H9 (cell line): Measurements from ENCODE around the gene SPP1. TPM values are rescaled to one million over a fixed set of nuclear protein-coding genes. Genes with fewer than 3 reads are reported as not detected.

Experiments
- DNase-seq: peaks from one replicate; pipeline ENCODE4 v3.0.0-alpha.2; 2017
- H2AFZ ChIP-seq: one replicate; pipeline ENCODE4 v1.6.1; 2013; ENCODE audit warnings: mild to moderate bottlenecking, low read length, control low read depth, moderate library complexity
- H2AK5ac ChIP-seq: 2 replicates; pipeline ENCODE4 v1.6.1; 2013; ENCODE audit warnings: low read length, control low read depth, mixed read lengths; ENCODE audit not compliant: insufficient read length
- H2BK120ac ChIP-seq: one replicate; pipeline ENCODE4 v1.6.1; 2013; ENCODE audit warnings: low read depth, mild to moderate bottlenecking, low read length, control low read depth, inconsistent platforms; ENCODE audit not compliant: poor library complexity, severe bottlenecking
- H2BK12ac ChIP-seq: 2 replicates; pipeline ENCODE4 v1.6.1; 2013; ENCODE audit warnings: low read length, control low read depth, mixed read lengths, low read depth; ENCODE audit not compliant: insufficient read length
- H2BK15ac ChIP-seq: 2 replicates; pipeline ENCODE4 v1.6.1; 2013; ENCODE audit warnings: low read depth, low read length, control low read depth
- H2BK20ac ChIP-seq: one replicate; pipeline ENCODE4 v1.6.1; 2013; ENCODE audit warnings: low read depth, mild to moderate bottlenecking, low read length, control low read depth, inconsistent platforms; ENCODE audit not compliant: poor library complexity, severe bottlenecking
- H2BK5ac ChIP-seq: 2 replicates; pipeline ENCODE4 v1.6.1; 2013; ENCODE audit warnings: low read length, control low read depth, mixed read lengths; ENCODE audit not compliant: insufficient read length
- H3K14ac ChIP-seq: 2 replicates; pipeline ENCODE4 v1.6.1; 2013; ENCODE audit warnings: low read length, control low read depth; ENCODE audit not compliant: insufficient read depth
- H3K18ac ChIP-seq: 2 replicates; pipeline ENCODE4 v1.6.1; 2013; ENCODE audit warnings: low read depth, mild to moderate bottlenecking, mixed read lengths, low read length, control low read depth; ENCODE audit not compliant: insufficient read length
- H3K23ac ChIP-seq: 2 replicates; pipeline ENCODE4 v1.6.1; 2013; ENCODE audit warnings: low read length, control low read depth, mixed read lengths, low read depth; ENCODE audit not compliant: insufficient read length
- H3K23me2 ChIP-seq: 2 replicates; pipeline ENCODE4 v1.6.1; 2013; ENCODE audit warnings: low read depth, mild to moderate bottlenecking, mixed read lengths, low read length, control low read depth; ENCODE audit not compliant: insufficient read length, poor library complexity, severe bottlenecking
- H3K27ac ChIP-seq: 2 replicates; pipeline ENCODE4 v1.5.1; 2013; ENCODE audit warnings: low read length, control low read depth, mixed read lengths, low read depth; ENCODE audit not compliant: insufficient read length
- H3K27me3 ChIP-seq: 2 replicates; pipeline ENCODE4 v1.6.1; 2013; ENCODE audit warnings: low read length, control low read depth, inconsistent platforms; ENCODE audit not compliant: insufficient read depth
- H3K4ac ChIP-seq: 2 replicates; pipeline ENCODE4 v1.6.1; 2013; ENCODE audit warnings: low read depth, mild to moderate bottlenecking, control low read depth, inconsistent platforms, low read length, moderate library complexity
- H3K4me1 ChIP-seq: 2 replicates; pipeline ENCODE4 v1.6.1; 2013; ENCODE audit warnings: low read length, control low read depth, inconsistent platforms; ENCODE audit not compliant: insufficient read depth
- H3K4me2 ChIP-seq: 2 replicates; pipeline ENCODE4 v1.6.1; 2013; ENCODE audit warnings: low read length, control low read depth, mixed read lengths; ENCODE audit not compliant: insufficient read length, insufficient read depth
- H3K56ac ChIP-seq: 2 replicates; pipeline ENCODE4 v1.6.1; 2013; ENCODE audit warnings: low read depth, mild to moderate bottlenecking, mixed read lengths, low read length, control low read depth; ENCODE audit not compliant: insufficient read length
- H3K79me1 ChIP-seq: 2 replicates; pipeline ENCODE4 v1.6.1; 2013; ENCODE audit warnings: low read depth, mild to moderate bottlenecking, moderate library complexity, low read length, control low read depth, inconsistent platforms; ENCODE audit not compliant: insufficient read depth, poor library complexity, severe bottlenecking
- H3K79me2 ChIP-seq: 2 replicates; pipeline ENCODE4 v1.6.1; 2013; ENCODE audit warnings: low read length, control low read depth, inconsistent platforms; ENCODE audit not compliant: insufficient read depth
- H3K9ac ChIP-seq: 2 replicates; pipeline ENCODE4 v1.6.1; 2013; ENCODE audit warnings: low read length, control low read depth, mixed read lengths; ENCODE audit not compliant: insufficient read length; ENCODE audit errors: extremely low read depth
- H3K9me3 ChIP-seq: one replicate; pipeline ENCODE4 v1.6.1; 2013; ENCODE audit warnings: low read depth, low read length, inconsistent platforms; ENCODE audit not compliant: control insufficient read depth
- H3T11ph ChIP-seq: one replicate; pipeline ENCODE4 v1.6.1; 2013; ENCODE audit warnings: mild to moderate bottlenecking, low read length, control low read depth, inconsistent platforms
- H4K20me1 ChIP-seq: one replicate; pipeline ENCODE4 v1.6.1; 2013; ENCODE audit not compliant: control insufficient read depth, insufficient read length, insufficient read depth
- H4K5ac ChIP-seq: 2 replicates; pipeline ENCODE4 v1.6.1; 2013; ENCODE audit warnings: low read depth, mild to moderate bottlenecking, mixed read lengths, low read length, control low read depth; ENCODE audit not compliant: insufficient read length
- H4K8ac ChIP-seq: replicated peaks from 2 replicates; pipeline ENCODE4 v1.6.1; 2013; ENCODE audit warnings: low read length, control low read depth, mixed read lengths, low read depth; ENCODE audit not compliant: insufficient read length
- H4K91ac ChIP-seq: 2 replicates; pipeline ENCODE4 v1.6.1; 2013; ENCODE audit warnings: low read depth, mild to moderate bottlenecking, moderate library complexity, mixed read lengths, low read length, control low read depth; ENCODE audit not compliant: insufficient read length
- H3K27ac Mint-ChIP-seq, 3 experiments: 2 replicates in 2 of 3; 3 replicates in 1 of 3; pipeline ENCODE4 v1.8.0; 2020 to 2021; ENCODE audit warnings: mixed read lengths in 3 of 3, mild to moderate bottlenecking in 1 of 3, moderate library complexity in 1 of 3
- H3K27me3 Mint-ChIP-seq: 2 replicates; pipeline ENCODE4 v1.8.0; 2021; ENCODE audit warnings: low read depth, mild to moderate bottlenecking, moderate library complexity, mixed read lengths
- H3K36me3 Mint-ChIP-seq, 3 experiments: 2 replicates in 2 of 3; 3 replicates in 1 of 3; pipeline ENCODE4 v1.8.0; 2020 to 2021; ENCODE audit warnings: low read depth in 3 of 3, mixed read lengths in 3 of 3; ENCODE audit not compliant: insufficient read depth in 1 of 3
- H3K4me1 Mint-ChIP-seq, 2 experiments: 2 replicates each; pipeline ENCODE4 v1.8.0; 2020; ENCODE audit warnings: mixed read lengths in 2 of 2
- H3K4me3 Mint-ChIP-seq, 2 experiments: 2 replicates in 1 of 2; 3 replicates in 1 of 2; pipeline ENCODE4 v1.8.0; 2020 to 2021; ENCODE audit warnings: mild to moderate bottlenecking in 2 of 2, mixed read lengths in 2 of 2, moderate library complexity in 1 of 2
- H3K9me3 Mint-ChIP-seq, 2 experiments: 2 replicates in 1 of 2; 3 replicates in 1 of 2; pipeline ENCODE4 v1.8.0; 2020; ENCODE audit warnings: mild to moderate bottlenecking in 2 of 2, mixed read lengths in 2 of 2, moderate library complexity in 1 of 2
- WGBS: extraction: QIAGEN DNeasy Blood & Tissue Kit; methylation state at CpG from one replicate; pipeline ENCODE4 v1.1.7; 2013; ENCODE audit warnings: missing lambda C conversion rate, low lambda C conversion rate, mixed read lengths; ENCODE audit not compliant: insufficient read length; ENCODE audit errors: extremely low coverage; 5-methylcytosine and 5-hydroxymethylcytosine counted together
- total RNA-seq: library from RNA; stranded (reverse); gene quantifications from 2 replicates; pipeline ENCODE4 v1.2.1, GENCODE V29; 2021
- TF ChIP-seq, protein P1 (sequence below): fragments of 200-600 bp; sonication (generic); conservative IDR thresholded peaks from 3 replicates; pipeline ENCODE4 v1.8.0; 2021; ENCODE audit warnings: antibody characterized with exemption, mild to moderate bottlenecking

The SPP1 gene
- total RNA-seq, 1 experiment from 2014 or later, result 13.2 TPM

DNA sequence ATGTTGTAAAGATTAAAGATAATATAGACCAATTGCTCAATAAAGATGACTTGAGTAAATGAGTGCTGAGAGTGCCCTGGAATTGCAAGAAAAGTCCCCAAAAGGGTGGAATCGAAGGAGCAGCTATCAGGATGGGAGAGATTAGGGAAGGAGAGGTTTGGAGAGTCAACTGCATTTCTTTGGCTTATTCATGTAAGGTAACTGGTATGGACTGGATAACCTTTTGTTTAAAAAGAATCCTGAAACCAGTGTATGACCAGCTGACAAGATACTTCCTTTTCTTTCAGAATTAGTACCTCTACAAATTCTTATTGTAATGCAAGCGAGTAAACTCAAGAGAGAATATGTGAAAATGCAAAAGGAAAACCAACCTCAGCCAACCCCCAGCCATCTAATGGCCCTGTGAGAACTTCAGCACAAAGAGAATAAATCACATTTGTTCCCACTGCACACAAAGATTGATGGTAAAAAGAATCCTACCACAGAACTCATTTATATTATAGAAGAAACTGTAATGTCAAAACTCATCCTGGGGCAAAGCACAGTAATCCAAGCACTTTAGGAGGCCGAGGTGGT is 24.5 kb upstream of the SPP1 start:
- Histone ChIP-seq H2BK15ac (no peak overlapping the region), H3K27ac (peak overlapping the region; percentile 26), H3K9ac (no peak overlapping the region), H3K4me2 (peak overlapping the region; percentile 24), H4K91ac (no peak overlapping the region), H4K20me1 (no peaks in the 10 kb centered on the region), H2BK12ac (no peak overlapping the region), H3K23ac (no peak overlapping the region), H4K8ac (no peak overlapping the region), H4K5ac (no peak overlapping the region), H3K56ac (no peak overlapping the region), H3K18ac (no peak overlapping the region), H2AK5ac (no peak overlapping the region), H3K79me1 (no peaks in the 10 kb centered on the region), H2BK5ac (no peak overlapping the region), H3K4ac (no peak overlapping the region), H2AFZ (no peak overlapping the region), H3K23me2 (no peaks in the 10 kb centered on the region), H3K9me3 (no peaks in the 10 kb centered on the region), H3K4me1 (peaks cover 13% of the 10 kb centered on the region), H3K27me3 (no peaks in the 10 kb centered on the region), H3T11ph (no peak overlapping the region), H3K14ac (no peak overlapping the region), H2BK120ac (no peak overlapping the region), H3K79me2 (no peaks in the 10 kb centered on the region), H2BK20ac (no peak overlapping the region)
- Mint-ChIP-seq H3K27me3 (no peaks in the 10 kb centered on the region), H3K36me3 (no peaks in the 10 kb centered on the region; a peak in 1 of 7 replicates), H3K4me3 (no peak overlapping the region), H3K27ac (peak overlapping the region in 2 of 3 experiments; percentile 55 to 95; a peak in 4 of 7 replicates), H3K9me3 (no peaks in the 10 kb centered on the region), H3K4me1 (peaks cover 32 to 35% of the 10 kb centered on the region in 2 experiments)
- WGBS, result no CpG with 5 or more reads among the region's 3 CpGs
- TF ChIP-seq, protein P1, sequence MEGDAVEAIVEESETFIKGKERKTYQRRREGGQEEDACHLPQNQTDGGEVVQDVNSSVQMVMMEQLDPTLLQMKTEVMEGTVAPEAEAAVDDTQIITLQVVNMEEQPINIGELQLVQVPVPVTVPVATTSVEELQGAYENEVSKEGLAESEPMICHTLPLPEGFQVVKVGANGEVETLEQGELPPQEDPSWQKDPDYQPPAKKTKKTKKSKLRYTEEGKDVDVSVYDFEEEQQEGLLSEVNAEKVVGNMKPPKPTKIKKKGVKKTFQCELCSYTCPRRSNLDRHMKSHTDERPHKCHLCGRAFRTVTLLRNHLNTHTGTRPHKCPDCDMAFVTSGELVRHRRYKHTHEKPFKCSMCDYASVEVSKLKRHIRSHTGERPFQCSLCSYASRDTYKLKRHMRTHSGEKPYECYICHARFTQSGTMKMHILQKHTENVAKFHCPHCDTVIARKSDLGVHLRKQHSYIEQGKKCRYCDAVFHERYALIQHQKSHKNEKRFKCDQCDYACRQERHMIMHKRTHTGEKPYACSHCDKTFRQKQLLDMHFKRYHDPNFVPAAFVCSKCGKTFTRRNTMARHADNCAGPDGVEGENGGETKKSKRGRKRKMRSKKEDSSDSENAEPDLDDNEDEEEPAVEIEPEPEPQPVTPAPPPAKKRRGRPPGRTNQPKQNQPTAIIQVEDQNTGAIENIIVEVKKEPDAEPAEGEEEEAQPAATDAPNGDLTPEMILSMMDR, result no peak
- DNase-seq, result no peak
